ENCODE measurements around the gene TAF4B.

DNA sequence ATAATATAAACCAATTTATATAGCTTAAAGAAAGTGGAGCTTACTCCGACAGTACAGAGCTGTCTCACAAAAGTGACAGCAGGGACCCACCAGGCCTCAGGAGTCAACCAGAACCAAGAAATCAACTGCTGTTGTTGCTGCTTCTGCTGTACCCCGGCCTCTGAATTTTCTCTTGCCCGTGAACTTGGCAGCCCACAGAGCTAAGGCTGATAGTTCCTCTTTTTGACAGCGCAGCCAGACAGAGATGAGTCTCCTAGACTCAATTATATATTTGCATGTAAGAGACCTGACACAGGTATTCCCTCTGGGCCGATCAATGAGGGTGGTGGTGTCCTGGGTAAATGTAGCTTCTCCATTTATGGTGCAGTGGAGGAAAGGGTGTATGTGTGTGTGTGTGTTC is 212.7 kb downstream of the TAF4B start:
- no peak for TF ChIP-seq EZH2 (IDR thresholded peaks at IDR 0.05; ENCODE audit: borderline replicate concordance, low read length)
- TF ChIP-seq, protein P1, sequence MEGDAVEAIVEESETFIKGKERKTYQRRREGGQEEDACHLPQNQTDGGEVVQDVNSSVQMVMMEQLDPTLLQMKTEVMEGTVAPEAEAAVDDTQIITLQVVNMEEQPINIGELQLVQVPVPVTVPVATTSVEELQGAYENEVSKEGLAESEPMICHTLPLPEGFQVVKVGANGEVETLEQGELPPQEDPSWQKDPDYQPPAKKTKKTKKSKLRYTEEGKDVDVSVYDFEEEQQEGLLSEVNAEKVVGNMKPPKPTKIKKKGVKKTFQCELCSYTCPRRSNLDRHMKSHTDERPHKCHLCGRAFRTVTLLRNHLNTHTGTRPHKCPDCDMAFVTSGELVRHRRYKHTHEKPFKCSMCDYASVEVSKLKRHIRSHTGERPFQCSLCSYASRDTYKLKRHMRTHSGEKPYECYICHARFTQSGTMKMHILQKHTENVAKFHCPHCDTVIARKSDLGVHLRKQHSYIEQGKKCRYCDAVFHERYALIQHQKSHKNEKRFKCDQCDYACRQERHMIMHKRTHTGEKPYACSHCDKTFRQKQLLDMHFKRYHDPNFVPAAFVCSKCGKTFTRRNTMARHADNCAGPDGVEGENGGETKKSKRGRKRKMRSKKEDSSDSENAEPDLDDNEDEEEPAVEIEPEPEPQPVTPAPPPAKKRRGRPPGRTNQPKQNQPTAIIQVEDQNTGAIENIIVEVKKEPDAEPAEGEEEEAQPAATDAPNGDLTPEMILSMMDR (IDR thresholded peaks at IDR 0.05; ENCODE audit: low read length), result no peak

Data from OCI-LY1 (cell line).